Urinary bladder (tissue), 4 donors: Measurements from ENCODE around the gene KCNMA1. TPM values are rescaled to one million over a fixed set of nuclear protein-coding genes. Genes with fewer than 3 reads are reported as not detected.
"Not testable (repeated sequence)": the region's sequence is repeated elsewhere in the genome, so short reads cannot be mapped to it uniquely, and the experiment has no call there.

ENCODE experiments used
- DNase-seq: peaks from one replicate; pipeline ENCODE4 v3.0.0-alpha.2; 2015; ENCODE audit errors: extremely low spot score
- H3K27ac ChIP-seq: one replicate; pipeline ENCODE4 v1.5.1; 2013; ENCODE audit warnings: low read depth, mild to moderate bottlenecking, moderate library complexity
- H3K36me3 ChIP-seq: one replicate; pipeline ENCODE4 v1.6.1; 2013; ENCODE audit warnings: mild to moderate bottlenecking, moderate library complexity; ENCODE audit not compliant: insufficient read depth
- H3K4me1 ChIP-seq: one replicate; pipeline ENCODE4 v1.6.1; 2013; ENCODE audit warnings: mild to moderate bottlenecking, moderate library complexity; ENCODE audit not compliant: insufficient read depth
- H3K4me3 ChIP-seq: one replicate; pipeline ENCODE4 v1.5.1; 2013; ENCODE audit warnings: low read depth, low read length
- WGBS: extraction: QIAGEN DNeasy Blood & Tissue Kit; methylation state at CpG from one replicate; pipeline ENCODE4 v1.1.7; 2013; 5-methylcytosine and 5-hydroxymethylcytosine counted together
- polyA plus RNA-seq: library from polyadenylated mRNA; stranded (reverse); fragments of 200-250 nt; gene quantifications from one replicate; pipeline ENCODE4 v1.2.3, GENCODE V29; 2013
- total RNA-seq: library from RNA; depleted of rRNA; stranded (reverse); fragments of >200 nt; gene quantifications from one replicate; pipeline ENCODE4 v1.2.3, GENCODE V29; 2014
- donor health status: healthy with polysubstance abuse.
- donor health status: healthy.

The KCNMA1 gene
- total and polyA plus RNA-seq, 2 donors = 105 to 107 TPM

DNA sequence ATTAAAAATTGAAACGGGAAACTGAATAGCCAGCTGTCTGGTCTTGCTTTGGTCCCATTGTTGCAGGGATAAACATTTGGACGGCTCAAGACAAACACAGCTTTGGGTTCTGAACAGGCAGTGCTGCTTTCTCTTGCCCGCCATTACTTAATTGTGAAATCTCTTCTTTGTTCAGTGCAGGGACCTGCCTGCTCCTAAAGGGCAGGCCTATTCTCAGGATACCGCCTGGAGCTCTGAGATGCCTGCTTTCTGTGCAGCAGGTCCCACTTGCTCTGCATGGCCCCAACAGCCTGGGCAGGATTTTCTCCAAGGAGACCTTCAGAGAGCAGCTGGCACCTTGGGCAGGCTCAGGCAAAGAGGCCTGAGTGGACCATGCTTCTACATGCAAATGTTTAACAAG is 237.6 kb downstream of the KCNMA1 start:
- no peak for DNase-seq
- no peak overlapping the region for H3K4me3 ChIP-seq
- WGBS = 70% methylated on average over 4 of the region's 4 CpGs
- H3K27ac ChIP-seq = no peak overlapping the region
- no peaks in the 10 kb centered on the region for H3K4me1 ChIP-seq
- no peaks in the 10 kb centered on the region for H3K36me3 ChIP-seq

DNA sequence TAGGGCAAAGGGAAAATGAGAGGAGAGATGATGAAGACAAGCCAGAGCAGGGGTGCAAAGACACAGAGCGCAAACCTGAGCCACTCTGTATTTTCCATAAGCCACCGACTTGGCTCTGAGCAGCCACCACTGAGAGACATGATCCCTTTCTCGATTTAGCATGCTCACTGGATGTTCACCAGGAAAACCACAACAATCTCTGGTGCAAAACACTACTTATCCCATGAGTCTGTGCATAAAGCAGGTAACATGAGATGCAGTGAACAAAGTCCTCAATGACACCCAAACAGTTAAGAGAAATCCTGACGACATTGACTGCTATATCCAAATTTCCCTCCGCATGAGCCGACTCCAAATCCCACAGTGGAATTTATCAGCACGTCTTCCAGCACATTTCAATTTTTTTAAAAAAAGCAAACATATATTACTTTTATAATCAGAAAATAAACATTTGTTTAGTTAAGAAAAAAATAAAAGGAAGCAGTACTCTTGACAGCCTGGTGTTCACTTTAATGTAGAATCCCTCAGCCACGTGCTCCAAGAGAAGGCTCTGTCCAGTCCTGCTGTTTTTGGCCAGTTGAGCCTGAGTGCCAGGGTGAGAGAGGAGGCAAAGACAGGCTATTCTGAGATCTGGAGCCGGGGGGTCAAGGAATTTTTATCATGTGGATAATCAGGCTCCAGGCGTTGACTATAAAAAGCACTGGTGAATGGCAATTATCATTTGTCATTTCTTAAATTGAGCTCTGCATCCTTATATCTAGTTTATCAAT is 238.4 kb downstream of the KCNMA1 start:
- H3K4me3 ChIP-seq = no peak overlapping the region
- no peak for DNase-seq
- WGBS = 59% methylated on average over 10 of the region's 10 CpGs
- H3K36me3 ChIP-seq = no peaks in the 10 kb centered on the region
- no peaks in the 10 kb centered on the region for H3K4me1 ChIP-seq
- H3K27ac ChIP-seq = no peak overlapping the region

DNA sequence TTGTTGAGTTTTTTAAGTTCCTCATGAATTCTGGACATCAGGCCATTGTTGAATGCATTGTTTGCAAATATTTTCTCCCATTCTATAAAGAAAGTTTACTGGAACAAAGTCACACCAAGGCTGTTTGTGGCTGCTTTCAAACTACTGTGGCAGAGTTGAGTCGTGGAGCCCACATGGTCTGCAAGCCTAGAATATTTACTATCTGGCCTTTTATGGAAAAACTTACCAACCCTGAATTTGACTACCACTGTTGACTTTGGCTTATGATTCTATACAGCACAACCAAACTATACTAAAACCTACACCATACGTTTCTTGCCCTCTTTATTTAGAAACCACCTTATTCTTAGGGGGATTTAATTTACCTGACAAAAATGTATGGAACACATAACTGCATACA is 239.1 kb downstream of the KCNMA1 start:
- Histone ChIP-seq H3K27ac (no peak overlapping the region), H3K4me1 (no peaks in the 10 kb centered on the region), H3K4me3 (no peak overlapping the region), H3K36me3 (no peaks in the 10 kb centered on the region)
- no peak for DNase-seq
- 70% methylated on average over 2 of the region's 2 CpGs for WGBS

DNA sequence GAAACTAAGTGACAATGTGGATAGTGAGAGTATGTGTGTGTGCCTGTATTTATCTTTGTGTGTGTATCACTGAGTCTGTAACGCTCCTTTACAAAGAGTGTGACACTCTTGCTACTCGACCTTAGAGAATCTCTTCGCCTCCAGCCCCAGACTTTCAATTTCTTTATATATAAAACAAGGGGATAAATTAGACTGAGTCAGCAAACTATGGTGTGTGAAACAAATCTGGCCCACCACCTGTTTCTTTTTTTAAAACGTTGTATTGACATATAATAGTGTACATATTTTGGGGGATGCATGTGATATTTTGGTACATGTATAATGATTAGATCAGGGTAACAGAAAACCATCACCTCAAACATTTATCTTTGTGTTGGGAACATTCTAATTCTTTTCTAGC is 240.5 kb downstream of the KCNMA1 start:
- WGBS = 81% methylated on average over 4 of the region's 4 CpGs
- H3K36me3 ChIP-seq = no peaks in the 10 kb centered on the region
- H3K4me3 ChIP-seq = no peak overlapping the region
- no peak overlapping the region for H3K27ac ChIP-seq
- no peaks in the 10 kb centered on the region for H3K4me1 ChIP-seq
- no peak for DNase-seq

DNA sequence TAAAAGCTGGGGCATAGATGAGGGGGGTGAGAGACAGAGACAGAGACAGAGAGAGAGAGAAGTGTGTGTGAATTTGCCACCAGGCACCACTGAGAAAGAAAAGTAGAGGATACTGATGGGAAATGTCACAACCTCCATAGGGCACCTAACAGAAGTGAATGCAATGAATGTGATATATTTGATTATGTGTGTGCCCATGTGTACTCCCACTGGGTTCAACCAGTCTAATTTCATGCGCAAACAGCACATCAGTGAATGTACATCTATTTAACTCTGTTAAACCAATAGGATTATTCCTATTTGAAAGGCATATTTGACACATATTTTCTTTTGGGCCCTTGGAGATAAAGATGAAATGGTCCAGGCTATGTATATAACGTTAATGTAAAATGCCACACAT is 241.3 kb downstream of the KCNMA1 start:
- H3K36me3 ChIP-seq = no peaks in the 10 kb centered on the region
- WGBS = 94% methylated on average over 2 of the region's 2 CpGs
- H3K27ac ChIP-seq = no peak overlapping the region
- no peak overlapping the region for H3K4me3 ChIP-seq
- no peaks in the 10 kb centered on the region for H3K4me1 ChIP-seq
- DNase-seq = no peak

DNA sequence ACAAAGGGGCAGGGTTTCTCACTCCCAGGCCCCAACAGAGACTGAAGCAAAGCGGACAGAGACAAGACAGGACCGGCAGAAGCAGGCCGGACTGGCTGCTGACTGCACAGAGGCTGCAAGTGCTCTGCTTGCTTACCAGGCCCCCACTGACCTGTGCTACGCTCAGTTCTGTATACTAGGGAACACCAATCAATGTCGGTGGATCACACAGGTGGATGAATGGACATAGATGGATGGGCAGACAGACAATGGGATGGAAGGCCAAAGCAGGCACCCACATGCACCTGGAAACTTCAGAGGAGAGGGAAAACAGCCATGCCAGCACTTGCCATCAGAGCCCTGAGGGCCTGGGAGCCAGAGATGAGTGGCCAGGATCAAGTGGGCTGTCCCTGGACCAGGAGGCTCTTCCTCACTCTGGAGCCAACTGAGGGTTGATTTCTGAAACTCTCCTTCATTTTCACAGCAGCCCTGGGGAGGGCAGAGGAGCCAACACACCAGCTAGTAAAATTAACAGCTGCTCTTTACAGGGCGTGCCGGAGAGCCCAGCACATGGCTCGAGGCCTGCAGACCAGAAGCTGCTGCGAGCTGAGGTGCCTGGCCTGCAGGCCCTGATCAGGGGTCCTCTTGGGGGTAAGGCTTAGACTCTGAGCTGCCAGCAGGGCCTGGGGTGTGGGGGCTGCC is 243.6 kb downstream of the KCNMA1 start:
- Histone ChIP-seq H3K4me1 (no peaks in the 10 kb centered on the region), H3K4me3 (no peak overlapping the region), H3K27ac (no peak overlapping the region), H3K36me3 (no peaks in the 10 kb centered on the region)
- no peak for DNase-seq
- WGBS = 76% methylated on average over 9 of the region's 9 CpGs

DNA sequence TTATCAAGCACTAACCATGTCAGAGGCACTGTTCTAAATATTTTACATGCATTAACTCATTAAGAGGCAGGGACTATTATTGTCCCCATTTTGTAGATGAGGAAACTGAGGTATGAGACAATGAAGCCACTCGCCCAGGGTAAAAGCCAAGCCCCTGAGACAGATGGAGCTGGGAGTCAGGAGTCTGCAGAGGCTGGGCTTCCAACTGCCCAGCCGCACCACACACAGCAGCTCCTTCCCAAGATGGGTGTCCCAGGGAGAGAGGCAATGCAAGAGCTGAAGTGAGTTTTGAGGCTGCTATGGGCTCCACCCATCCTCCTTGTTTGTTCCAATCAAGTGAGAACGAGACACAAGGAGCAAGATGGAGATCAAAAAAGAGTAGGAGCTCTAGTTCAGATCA is 244.2 kb downstream of the KCNMA1 start:
- WGBS = 86% methylated on average over 3 of the region's 3 CpGs

DNA sequence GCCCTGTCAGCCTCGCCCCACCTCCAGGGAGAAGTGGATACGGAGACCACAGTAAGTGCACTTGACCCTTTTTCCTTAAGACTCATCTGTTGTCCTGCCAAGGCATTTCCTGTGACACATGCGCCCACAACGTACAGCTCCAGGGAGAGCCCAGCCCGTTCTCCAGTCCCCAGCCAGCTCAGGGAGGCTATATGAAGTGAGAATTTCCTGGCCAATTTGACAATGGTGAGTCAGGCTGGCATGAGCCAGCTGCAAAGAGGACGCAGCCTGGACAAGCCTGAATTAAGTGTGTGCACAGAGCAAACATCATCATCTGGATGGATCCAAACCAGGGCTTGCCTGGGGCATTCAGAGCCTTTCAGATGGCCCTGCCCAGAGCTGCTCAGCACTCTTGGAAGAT is 244.8 kb downstream of the KCNMA1 start:
- no peaks in the 10 kb centered on the region for H3K36me3 ChIP-seq
- 57% methylated on average over 6 of the region's 6 CpGs for WGBS
- no peaks in the 10 kb centered on the region for H3K4me1 ChIP-seq

More for the DNA sequence above, 244.2 kb downstream of the KCNMA1 start:
- H3K4me1 ChIP-seq = no peaks in the 10 kb centered on the region
- H3K27ac ChIP-seq = no peak overlapping the region
- H3K4me3 ChIP-seq = no peak overlapping the region
- DNase-seq = no peak
- H3K36me3 ChIP-seq = no peaks in the 10 kb centered on the region

DNA sequence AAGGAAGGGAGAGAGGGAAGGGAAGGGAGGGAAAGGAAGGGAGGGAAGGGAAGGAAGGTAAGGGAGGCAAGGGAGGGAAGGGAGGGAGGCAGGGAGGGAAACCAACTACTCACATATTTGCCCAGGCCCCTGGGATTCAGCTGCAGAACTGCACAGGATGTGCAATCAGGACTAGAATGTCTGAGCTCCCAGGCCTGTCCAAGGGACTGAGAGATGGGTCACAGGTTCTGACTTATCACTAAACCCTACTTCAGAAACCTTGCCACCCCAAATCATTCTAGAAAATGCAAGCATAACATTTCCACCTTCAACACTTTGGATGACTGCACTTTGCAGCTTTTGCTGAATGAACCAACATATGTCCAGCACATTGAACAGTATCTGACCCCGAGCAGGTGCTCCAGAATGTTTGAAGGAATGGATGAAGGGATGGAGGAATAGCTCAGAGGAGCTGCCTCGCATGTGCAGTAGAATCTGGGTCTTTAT is 245.3 kb downstream of the KCNMA1 start:
- 85% methylated on average over 2 of the region's 2 CpGs for WGBS
- Histone ChIP-seq H3K4me1 (no peaks in the 10 kb centered on the region), H3K4me3 (no peak overlapping the region), H3K27ac (no peak overlapping the region), H3K36me3 (no peaks in the 10 kb centered on the region)
- no peak for DNase-seq

More for the DNA sequence above, 244.8 kb downstream of the KCNMA1 start:
- Histone ChIP-seq H3K27ac (no peak overlapping the region), H3K4me3 (no peak overlapping the region)
- DNase-seq = no peak

DNA sequence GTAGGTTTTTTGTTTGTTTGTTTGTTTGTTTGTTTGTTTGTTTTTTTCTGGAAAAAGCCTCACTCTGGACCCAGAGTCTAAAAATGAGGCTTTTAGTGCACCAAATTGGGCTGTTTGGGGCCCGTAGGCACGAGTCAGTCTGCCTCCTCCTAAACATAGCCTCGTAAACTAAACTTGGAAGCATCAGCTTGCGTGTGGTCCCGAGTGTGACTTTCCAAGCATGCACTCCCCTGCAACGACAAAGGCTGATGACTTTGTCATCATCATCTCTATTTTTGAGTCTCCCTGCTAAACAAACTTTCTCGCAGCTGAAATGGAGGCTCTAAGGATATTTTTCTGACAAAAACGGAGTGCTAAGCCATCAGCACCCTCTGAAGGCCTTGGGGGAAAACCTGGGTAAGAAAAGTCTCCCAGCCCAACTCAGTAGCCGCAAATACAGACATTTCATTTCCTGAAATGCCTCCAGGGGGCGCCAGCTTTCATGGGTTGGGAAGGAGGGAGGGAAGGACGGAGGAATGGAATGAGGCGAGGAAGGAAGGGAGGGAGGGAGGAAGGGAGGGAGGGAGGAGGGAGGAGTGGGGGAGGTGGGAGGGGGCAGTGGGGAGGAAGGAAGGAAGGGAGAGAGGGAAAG is 245.9 kb downstream of the KCNMA1 start:
- H3K27ac ChIP-seq = no peak overlapping the region
- H3K4me3 ChIP-seq = no peak overlapping the region
- peak; percentile 60 for DNase-seq
- H3K4me1 ChIP-seq = no peaks in the 10 kb centered on the region
- 8% methylated on average over 12 of the region's 12 CpGs for WGBS
- H3K36me3 ChIP-seq = no peaks in the 10 kb centered on the region

DNA sequence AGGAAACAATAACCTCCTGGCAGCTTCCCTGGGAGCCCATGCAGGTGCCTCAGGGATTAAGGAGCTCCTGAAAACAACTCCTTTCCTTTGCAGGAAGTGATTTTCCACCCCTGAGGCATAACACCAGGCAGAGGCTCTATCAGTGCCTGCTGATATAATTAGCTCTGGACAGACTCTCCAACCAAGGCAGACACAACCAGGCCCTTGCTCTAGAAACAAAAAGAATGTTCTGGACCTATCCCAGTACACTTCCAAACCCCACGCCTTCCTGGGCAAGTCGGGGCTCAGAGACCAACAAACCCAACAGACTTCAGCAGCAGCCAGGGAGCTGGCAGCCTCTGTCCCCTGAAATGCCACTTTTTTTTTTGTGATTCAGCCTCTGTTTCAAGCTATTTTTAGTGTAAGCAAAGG is 247.1 kb downstream of the KCNMA1 start:
- H3K36me3 ChIP-seq = no peaks in the 10 kb centered on the region
- H3K4me3 ChIP-seq = no peak overlapping the region
- 37% methylated on average over 2 of the region's 2 CpGs for WGBS
- no peaks in the 10 kb centered on the region for H3K4me1 ChIP-seq
- no peak for DNase-seq
- no peak overlapping the region for H3K27ac ChIP-seq

DNA sequence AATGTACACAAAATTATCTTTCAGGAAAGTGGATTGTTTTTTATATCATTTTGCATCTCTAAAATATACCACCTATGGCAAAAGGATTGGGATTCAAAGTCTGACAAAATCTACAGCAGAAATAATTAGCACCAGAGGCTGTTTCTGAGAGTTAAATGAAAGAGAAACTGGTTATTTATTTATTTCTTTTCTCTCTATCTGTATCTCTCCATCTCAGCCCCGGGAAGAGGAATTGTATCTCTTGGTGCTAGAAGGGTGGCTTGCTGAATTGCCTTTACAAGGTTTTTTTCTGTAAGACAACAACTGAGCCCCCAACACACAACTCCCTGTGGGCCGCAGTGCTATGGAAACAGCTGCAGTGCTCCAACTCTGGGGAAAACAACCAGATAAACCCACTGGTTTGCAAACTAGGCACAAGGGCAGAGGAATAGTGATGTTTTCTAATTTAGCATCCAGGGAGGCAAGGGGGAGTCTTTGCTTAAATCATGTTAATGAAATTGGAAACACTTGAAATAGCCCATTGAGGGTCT is 249.0 kb downstream of the KCNMA1 start:
- WGBS = 53% methylated on average over 2 of the region's 2 CpGs
- no peak for DNase-seq
- Histone ChIP-seq H3K4me1 (no peaks in the 10 kb centered on the region), H3K4me3 (no peak overlapping the region), H3K27ac (no peak overlapping the region), H3K36me3 (no peaks in the 10 kb centered on the region)

DNA sequence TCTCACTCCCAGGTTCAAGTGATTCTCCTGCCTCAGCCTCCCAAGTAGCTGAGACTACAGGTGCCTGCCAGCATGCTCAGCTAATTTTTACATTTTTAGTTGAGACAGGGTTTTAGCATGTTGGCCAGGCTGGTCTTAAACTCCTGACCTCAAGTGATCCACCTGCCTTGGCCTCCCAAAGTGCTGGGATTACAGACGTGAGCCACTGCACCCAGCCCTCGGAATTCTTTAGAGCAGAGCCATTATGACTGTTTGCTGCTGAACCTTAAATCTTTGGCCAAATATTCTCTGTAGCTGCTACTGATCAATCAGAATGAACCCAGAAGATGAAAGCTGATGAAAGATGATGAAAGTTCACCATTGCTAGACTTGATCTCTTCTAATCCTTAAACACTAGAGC is 249.9 kb downstream of the KCNMA1 start:
- not testable (repeated sequence) for H3K4me1 ChIP-seq, H3K27ac ChIP-seq, H3K36me3 ChIP-seq

DNA sequence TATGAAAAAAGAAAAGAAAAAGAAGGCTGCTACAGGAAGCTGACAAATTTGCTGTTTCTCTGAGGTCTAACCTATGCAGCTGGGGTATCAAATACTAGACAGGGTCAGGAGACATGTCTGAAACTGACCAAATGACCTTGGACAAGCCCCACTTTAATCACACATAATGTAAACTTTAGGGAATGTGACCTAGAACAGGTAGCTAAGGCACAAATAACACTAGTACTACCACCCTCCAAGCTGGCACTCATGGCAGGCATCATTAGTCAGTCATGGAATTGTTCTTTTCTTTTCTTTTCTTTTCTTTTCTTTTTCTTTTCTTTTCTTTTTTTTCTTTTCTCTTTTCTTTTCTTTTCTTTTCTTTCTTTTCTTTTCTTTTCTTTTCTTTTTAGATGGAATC is 250.4 kb downstream of the KCNMA1 start:
- Histone ChIP-seq H3K4me1 (no peaks in the 10 kb centered on the region), H3K4me3 (no peak overlapping the region), H3K27ac (no peak overlapping the region), H3K36me3 (no peaks in the 10 kb centered on the region)
- DNase-seq = no peak

More for the DNA sequence above, 249.9 kb downstream of the KCNMA1 start:
- H3K4me3 ChIP-seq, DNase-seq: not testable (repeated sequence)
- 65% methylated on average over 2 of the region's 2 CpGs for WGBS
